Measurements from ENCODE around the gene PLA2G5. TPM values are rescaled to one million over a fixed set of nuclear protein-coding genes. Genes with fewer than 3 reads are reported as not detected.
"Not testable (repeated sequence)": the region's sequence is repeated elsewhere in the genome, so short reads cannot be mapped to it uniquely, and the experiment has no call there.

Gene PLA2G5
- total RNA-seq, 1 donor from 2014 or later = not detected

DNA sequence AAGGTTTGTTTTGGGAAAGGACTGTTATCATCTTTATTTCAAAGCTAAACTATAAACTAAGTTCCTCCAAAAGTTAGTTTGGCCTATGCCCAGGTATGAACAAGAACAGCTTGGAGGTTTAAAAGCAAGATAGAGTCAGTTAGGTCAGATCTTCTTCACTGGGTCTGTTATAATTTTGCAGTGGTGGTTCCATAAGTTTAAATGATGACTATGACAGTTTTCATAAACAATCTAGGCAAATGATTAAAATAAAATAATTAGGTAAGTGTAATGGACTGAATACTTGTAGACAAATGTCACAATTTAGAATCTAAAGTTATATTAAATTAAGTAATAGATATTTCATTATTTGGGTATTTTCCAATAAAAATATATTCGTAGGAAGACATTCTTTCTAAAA, 21.4 kb upstream of the PLA2G5 start:
- TF ChIP-seq, protein P1, sequence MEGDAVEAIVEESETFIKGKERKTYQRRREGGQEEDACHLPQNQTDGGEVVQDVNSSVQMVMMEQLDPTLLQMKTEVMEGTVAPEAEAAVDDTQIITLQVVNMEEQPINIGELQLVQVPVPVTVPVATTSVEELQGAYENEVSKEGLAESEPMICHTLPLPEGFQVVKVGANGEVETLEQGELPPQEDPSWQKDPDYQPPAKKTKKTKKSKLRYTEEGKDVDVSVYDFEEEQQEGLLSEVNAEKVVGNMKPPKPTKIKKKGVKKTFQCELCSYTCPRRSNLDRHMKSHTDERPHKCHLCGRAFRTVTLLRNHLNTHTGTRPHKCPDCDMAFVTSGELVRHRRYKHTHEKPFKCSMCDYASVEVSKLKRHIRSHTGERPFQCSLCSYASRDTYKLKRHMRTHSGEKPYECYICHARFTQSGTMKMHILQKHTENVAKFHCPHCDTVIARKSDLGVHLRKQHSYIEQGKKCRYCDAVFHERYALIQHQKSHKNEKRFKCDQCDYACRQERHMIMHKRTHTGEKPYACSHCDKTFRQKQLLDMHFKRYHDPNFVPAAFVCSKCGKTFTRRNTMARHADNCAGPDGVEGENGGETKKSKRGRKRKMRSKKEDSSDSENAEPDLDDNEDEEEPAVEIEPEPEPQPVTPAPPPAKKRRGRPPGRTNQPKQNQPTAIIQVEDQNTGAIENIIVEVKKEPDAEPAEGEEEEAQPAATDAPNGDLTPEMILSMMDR (conservative IDR thresholded peaks at IDR 0.05) = no peak
- Mint-ChIP-seq H3K27ac (ENCODE audit: unreplicated experiment) (no peak overlapping the region), H3K9me3 (peaks cover 22% of the 10 kb centered on the region), H3K36me3 (ENCODE audit: low read depth) (peaks cover 13% of the 10 kb centered on the region), H3K27me3 (ENCODE audit: low read depth) (peaks cover 14% of the 10 kb centered on the region), H3K4me1 (no peaks in the 10 kb centered on the region), H3K4me3 (no peak overlapping the region)
- DNase-seq (ENCODE audit: low read depth, low spot score) = no peak

DNA sequence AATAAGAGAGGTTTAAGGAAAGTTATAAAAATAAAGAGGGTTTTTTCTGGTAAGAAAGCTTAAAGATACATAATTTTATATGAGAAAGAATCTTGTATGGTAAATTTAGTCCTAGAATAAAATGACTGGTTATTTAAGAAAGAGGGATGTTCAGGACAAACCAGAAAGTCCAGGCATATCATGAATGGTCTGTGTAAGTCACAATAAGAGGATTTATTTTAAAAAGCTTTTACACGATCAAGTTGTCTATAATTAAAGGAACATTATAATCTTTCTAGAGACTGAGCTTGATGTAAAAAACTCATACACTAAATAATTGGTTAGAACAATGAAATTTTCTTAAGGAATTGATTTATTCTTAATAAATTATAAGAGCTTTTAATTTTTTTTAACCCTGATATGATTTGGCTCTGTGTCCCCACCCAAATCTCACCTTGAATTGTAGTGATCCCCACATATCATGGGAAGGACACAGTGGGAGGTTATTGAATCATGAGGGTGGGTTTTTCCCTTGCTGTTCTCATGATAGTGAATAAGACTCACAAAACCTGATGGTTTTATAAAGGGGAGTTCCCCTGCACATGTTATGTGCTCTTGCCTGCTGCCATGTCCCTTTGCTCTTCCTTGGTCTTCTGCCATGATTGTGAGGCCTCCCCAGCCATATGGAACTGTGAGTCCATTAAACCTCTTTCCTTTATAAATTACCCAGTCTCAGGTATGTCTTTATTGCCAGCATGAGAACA, 20.8 kb upstream of the PLA2G5 start:
- peaks cover 24% of the 10 kb centered on the region for H3K9me3 Mint-ChIP-seq
- not testable (repeated sequence) for H3K27ac Mint-ChIP-seq (ENCODE audit: unreplicated experiment); H3K4me3 Mint-ChIP-seq; DNase-seq (ENCODE audit: low read depth, low spot score); H3K4me1 Mint-ChIP-seq
- peaks cover 14% of the 10 kb centered on the region for H3K27me3 Mint-ChIP-seq (ENCODE audit: low read depth)
- peaks cover 13% of the 10 kb centered on the region for H3K36me3 Mint-ChIP-seq (ENCODE audit: low read depth)

DNA sequence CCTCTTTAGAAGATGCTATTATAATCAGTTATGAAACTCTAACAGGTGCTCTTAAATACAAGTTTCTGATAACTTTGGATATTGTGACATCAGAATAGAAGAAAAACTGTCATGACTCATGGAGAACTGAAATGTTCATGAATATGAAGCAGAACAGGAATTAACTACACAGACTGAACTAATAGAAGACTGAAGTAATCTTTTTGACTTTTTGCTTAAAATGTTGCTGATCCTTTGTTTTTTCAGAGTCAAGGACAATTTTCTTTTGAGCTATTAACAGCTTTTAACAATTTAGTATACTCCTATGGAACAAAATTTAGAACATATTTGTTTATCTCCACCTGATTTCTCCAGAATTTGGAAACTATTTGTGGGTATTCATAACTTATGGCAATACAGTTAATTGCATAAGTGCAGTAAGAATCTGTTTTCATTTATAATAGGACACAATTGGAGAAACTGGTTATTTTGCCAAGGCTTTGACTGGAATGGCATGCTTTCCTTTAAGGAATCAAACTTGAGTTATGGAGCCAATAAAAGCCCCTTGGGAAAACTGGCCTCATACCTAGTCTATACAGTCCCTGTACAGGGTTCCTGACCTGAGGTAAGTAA, 18.7 kb upstream of the PLA2G5 start:
- TF ChIP-seq, protein P1 (conservative IDR thresholded peaks at IDR 0.05) = no peak
- no peaks in the 10 kb centered on the region for H3K4me1 Mint-ChIP-seq
- H3K27ac Mint-ChIP-seq (ENCODE audit: unreplicated experiment) = no peak overlapping the region
- peaks cover 28% of the 10 kb centered on the region for H3K27me3 Mint-ChIP-seq (ENCODE audit: low read depth)
- H3K4me3 Mint-ChIP-seq = no peak overlapping the region
- H3K36me3 Mint-ChIP-seq (ENCODE audit: low read depth) = peaks cover 13% of the 10 kb centered on the region
- H3K9me3 Mint-ChIP-seq = peaks cover 28% of the 10 kb centered on the region
- no peak for DNase-seq (ENCODE audit: low read depth, low spot score)

DNA sequence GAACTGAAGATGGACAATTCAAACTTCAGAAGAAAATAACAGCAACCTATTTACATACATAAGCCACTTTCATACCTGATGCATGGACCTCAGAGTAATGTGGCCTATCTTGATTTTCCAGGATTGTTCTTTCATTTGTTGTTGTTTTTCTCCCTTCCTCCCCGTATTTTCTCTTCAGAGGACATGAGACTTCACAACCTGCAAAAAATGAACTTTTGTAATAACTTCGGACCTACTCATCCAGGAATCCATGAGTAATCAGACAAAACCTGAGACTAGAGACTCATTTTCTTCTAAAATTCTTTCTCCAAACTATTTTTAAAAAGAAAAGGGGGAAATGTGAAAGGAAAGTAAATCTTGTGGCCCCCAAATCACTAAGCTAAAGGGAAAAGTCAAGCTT, 17.6 kb upstream of the PLA2G5 start:
- no peak overlapping the region for H3K27ac Mint-ChIP-seq (ENCODE audit: unreplicated experiment)
- TF ChIP-seq, protein P1 (conservative IDR thresholded peaks at IDR 0.05) = no peak

DNA sequence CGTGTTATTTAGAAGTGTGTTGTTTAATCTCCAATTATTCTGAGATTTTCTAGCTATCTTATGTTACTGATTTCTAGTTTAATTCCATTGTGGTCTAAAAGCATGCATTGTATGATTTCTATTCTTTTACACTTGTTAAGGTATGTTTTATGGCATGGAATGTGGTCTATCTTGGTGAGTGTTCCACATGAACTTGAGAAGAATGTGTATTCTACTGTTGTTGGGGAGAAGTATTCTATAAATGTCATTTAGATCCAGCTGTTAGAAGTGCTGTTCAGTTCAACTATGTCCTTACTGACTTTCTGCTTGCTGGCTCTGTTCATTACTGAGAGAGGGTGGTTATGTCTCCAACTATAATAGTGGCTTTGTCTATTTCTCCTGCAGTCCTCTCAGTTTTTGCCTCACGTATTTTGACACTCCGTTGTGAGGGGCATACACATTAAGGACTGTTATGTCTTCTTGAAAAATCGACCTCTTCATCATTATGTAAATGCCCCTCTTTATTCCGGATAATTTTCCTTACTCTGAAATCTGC, 12.0 kb upstream of the PLA2G5 start:
- no peak overlapping the region for H3K27ac Mint-ChIP-seq (ENCODE audit: unreplicated experiment)
- no peak for DNase-seq (ENCODE audit: low read depth, low spot score)
- no peak overlapping the region for H3K4me3 Mint-ChIP-seq
- no peaks in the 10 kb centered on the region for H3K36me3 Mint-ChIP-seq (ENCODE audit: low read depth)
- TF ChIP-seq, protein P1 (conservative IDR thresholded peaks at IDR 0.05) = no peak
- H3K9me3 Mint-ChIP-seq = peaks cover 9% of the 10 kb centered on the region
- H3K27me3 Mint-ChIP-seq (ENCODE audit: low read depth) = peaks cover 16% of the 10 kb centered on the region
- peaks cover 19% of the 10 kb centered on the region for H3K4me1 Mint-ChIP-seq

More for the DNA sequence above, 17.6 kb upstream of the PLA2G5 start:
- peaks cover 26% of the 10 kb centered on the region for H3K9me3 Mint-ChIP-seq
- peaks cover 13% of the 10 kb centered on the region for H3K36me3 Mint-ChIP-seq (ENCODE audit: low read depth)
- DNase-seq (ENCODE audit: low read depth, low spot score) = no peak
- H3K4me1 Mint-ChIP-seq = no peaks in the 10 kb centered on the region
- H3K4me3 Mint-ChIP-seq = no peak overlapping the region
- H3K27me3 Mint-ChIP-seq (ENCODE audit: low read depth) = peaks cover 23% of the 10 kb centered on the region

DNA sequence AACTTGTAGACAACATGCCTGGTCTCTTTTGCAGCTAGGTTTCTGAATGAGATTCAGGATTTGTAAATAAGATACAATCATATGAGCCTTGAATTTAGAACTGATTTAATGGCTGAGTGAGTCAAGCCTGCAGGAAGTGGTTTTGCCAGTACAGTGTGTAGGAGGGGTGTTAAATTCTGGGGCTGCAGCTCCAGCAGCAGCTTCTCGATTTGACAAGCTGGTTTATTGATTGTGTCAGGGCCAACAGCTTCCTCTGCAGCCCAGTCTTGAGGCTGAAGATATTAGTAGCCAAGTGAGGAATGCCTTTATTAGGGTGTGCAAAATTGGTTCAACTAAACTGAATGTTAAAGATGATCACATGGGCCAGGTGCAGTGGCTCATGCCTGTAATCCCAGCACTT, 11.5 kb upstream of the PLA2G5 start:
- Mint-ChIP-seq H3K36me3 (ENCODE audit: low read depth) (no peaks in the 10 kb centered on the region), H3K27ac (ENCODE audit: unreplicated experiment) (no peak overlapping the region), H3K27me3 (ENCODE audit: low read depth) (peaks cover 16% of the 10 kb centered on the region), H3K4me3 (no peak overlapping the region), H3K9me3 (peaks cover 7% of the 10 kb centered on the region), H3K4me1 (peaks cover 19% of the 10 kb centered on the region)
- no peak for DNase-seq (ENCODE audit: low read depth, low spot score)
- TF ChIP-seq, protein P1 (conservative IDR thresholded peaks at IDR 0.05) = no peak

All from neural crest cell (in vitro differentiated cells).